HCT116 (cell line): ENCODE results near the gene PDE4D. TPM values are rescaled to one million over a fixed set of nuclear protein-coding genes. Genes with fewer than 3 reads are reported as not detected.

Experiments used
- ATAC-seq: fragments of 200-7000 bp; cut with Tn5 transposase; 2 replicates; pipeline ENCODE4 v1.9.1; 2020; ENCODE audit warnings: mild to moderate bottlenecking, moderate library complexity
- BruUV-seq: library from RNA; stranded (reverse); fragments of 400-500 nt; replicated peaks from 2 replicates; lab custom pipeline; 2021; lab: Mats Ljungman, UMichigan
- CTCF ChIA-PET: fragments of 300-600 bp; sonication (Branson Sonifier 250); formaldehyde crosslinking; loops from one replicate; lab custom pipeline; 2021; ENCODE audit warnings: antibody characterized with exemption; lab: Charles Lee
- POLR2A ChIA-PET: fragments of 300-600, 350-600 bp; sonication (Branson Sonifier 250); formaldehyde crosslinking; loops from one replicate; lab custom pipeline; 2021; ENCODE audit warnings: antibody characterized with exemption; lab: Charles Lee
- RAD21 ChIA-PET, 2 experiments: fragments of 300-600 bp; sonication (Branson Sonifier 250); formaldehyde crosslinking; loops; one replicate each; lab custom pipeline; 2023; ENCODE audit warnings: low total read pairs in 2 of 2; ENCODE audit not compliant: uncharacterized antibody in 2 of 2, unreplicated experiment in 2 of 2, low non-redundant PET in 1 of 2; lab: Charles Lee
- DNase-seq: peaks from one replicate; pipeline ENCODE4 v3.0.0-alpha.2; 2010; ENCODE audit warnings: low read depth, low spot score
- H2AFZ ChIP-seq: fragments of 200-600 bp; shearing (Covaris generic), sonication (generic); 2 replicates; pipeline ENCODE4 v1.6.1; 2017; ENCODE audit warnings: low read depth, mixed run types, mixed read lengths, antibody characterized with exemption, low read length; ENCODE audit not compliant: poor library complexity, severe bottlenecking
- H3K27ac ChIP-seq: 2 replicates; pipeline ENCODE4 v1.5.1; 2012; ENCODE audit warnings: low read depth, low read length
- H3K27me3 ChIP-seq: fragments of 200-600 bp; sonication (generic); 2 replicates; pipeline ENCODE4 v1.6.1; 2016; ENCODE audit warnings: mixed run types, low read length, mixed read lengths; ENCODE audit not compliant: insufficient read depth
- H3K36me3 ChIP-seq, 2 experiments: fragments of 200-500 bp in 1 of 2; fragments of 200-600 bp in 1 of 2; sonication (Bioruptor generic) in 1 of 2; sonication (generic) in 1 of 2; 2 replicates each; pipeline versions ENCODE4 v1.5.1 to v1.6.1; 2014 to 2016; ENCODE audit warnings: low read length in 2 of 2, inconsistent platforms in 1 of 2, mixed read lengths in 1 of 2, mixed run types in 1 of 2; ENCODE audit not compliant: insufficient read depth in 2 of 2, control insufficient read depth in 1 of 2
- H3K4me1 ChIP-seq, 2 experiments: fragments of 200-600 bp in 1 of 2; sonication (generic) in 1 of 2; 2 replicates each; pipeline versions ENCODE4 v1.5.1 to v1.6.1; 2012 to 2017; ENCODE audit warnings: low read length in 2 of 2, inconsistent platforms in 1 of 2, mild to moderate bottlenecking in 1 of 2, mixed read lengths in 1 of 2, mixed run types in 1 of 2, moderate library complexity in 1 of 2; ENCODE audit not compliant: insufficient read depth in 2 of 2, control insufficient read depth in 1 of 2
- H3K4me2 ChIP-seq: fragments of 200-600 bp; sonication (generic); 2 replicates; pipeline ENCODE4 v1.6.1; 2017; ENCODE audit warnings: mixed run types, low read length, mixed read lengths
- H3K4me3 ChIP-seq, 2 experiments: fragments of 200-600 bp in 1 of 2; sonication (generic) in 1 of 2; replicated peaks in 1 of 2; 2 replicates each; pipeline ENCODE4 v1.5.1; 2011 to 2016; ENCODE audit warnings: low read length in 2 of 2, control low read depth in 1 of 2, low read depth in 1 of 2, mild to moderate bottlenecking in 1 of 2, mixed read lengths in 1 of 2, mixed run types in 1 of 2
- H3K79me2 ChIP-seq: fragments of 200-600 bp; sonication (generic); 2 replicates; pipeline ENCODE4 v1.6.1; 2017; ENCODE audit warnings: mild to moderate bottlenecking, mixed run types, low read length, moderate library complexity, mixed read lengths; ENCODE audit not compliant: insufficient read depth
- H3K9ac ChIP-seq: fragments of 200-600 bp; sonication (generic); 2 replicates; pipeline ENCODE4 v1.6.1; 2016; ENCODE audit warnings: low read length, mixed read lengths
- H3K9me2 ChIP-seq: fragments of 200-600 bp; sonication (generic), shearing (Covaris generic); 2 replicates; pipeline ENCODE4 v1.6.1; 2017; ENCODE audit warnings: mixed run types, mild to moderate bottlenecking, moderate library complexity; ENCODE audit not compliant: insufficient read depth
- H3K9me3 ChIP-seq, 2 experiments: fragments of 200-500 bp in 1 of 2; fragments of 200-600 bp in 1 of 2; sonication (Bioruptor generic) in 1 of 2; sonication (generic) in 1 of 2; 2 replicates each; pipeline ENCODE4 v1.6.1; 2014 to 2017; ENCODE audit warnings: low read length in 2 of 2, mixed read lengths in 2 of 2, inconsistent platforms in 1 of 2, low read depth in 1 of 2, mild to moderate bottlenecking in 1 of 2, mixed run types in 1 of 2, moderate library complexity in 1 of 2; ENCODE audit not compliant: control insufficient read depth in 1 of 2, insufficient read depth in 1 of 2
- H4K20me1 ChIP-seq: fragments of 200-600 bp; sonication (generic), shearing (Covaris generic); 2 replicates; pipeline ENCODE4 v1.6.1; 2017; ENCODE audit warnings: mixed run types, mild to moderate bottlenecking, moderate library complexity; ENCODE audit not compliant: insufficient read depth
- CBX3 ChIP-seq: IDR thresholded peaks from 2 replicates; pipeline ENCODE4 v1.6.1; 2012; ENCODE audit warnings: low read depth
- CEBPB ChIP-seq: IDR thresholded peaks from 2 replicates; pipeline ENCODE4 v1.6.1; 2012; ENCODE audit warnings: low read depth
- ELF1 ChIP-seq: IDR thresholded peaks from 2 replicates; pipeline ENCODE4 v1.6.1; 2012; ENCODE audit warnings: low read depth, borderline replicate concordance
- EZH2 ChIP-seq: fragments of 200-600 bp; sonication (generic); IDR thresholded peaks from 2 replicates; pipeline ENCODE4 v1.6.1; 2017; ENCODE audit warnings: antibody characterized with exemption, mixed run types
- FOSL1 ChIP-seq: IDR thresholded peaks from 2 replicates; pipeline ENCODE4 v1.6.1; 2012; ENCODE audit warnings: low read depth
- POLR2A ChIP-seq: IDR thresholded peaks from 2 replicates; pipeline ENCODE4 v1.7.0; 2011; ENCODE audit warnings: borderline replicate concordance; ENCODE audit not compliant: insufficient read depth, insufficient read length; ENCODE audit errors: extremely low read depth
- SIN3A ChIP-seq: IDR thresholded peaks from 2 replicates; pipeline ENCODE4 v1.6.1; 2012; ENCODE audit warnings: low read depth
- SRF ChIP-seq: IDR thresholded peaks from 2 replicates; pipeline ENCODE4 v1.6.1; 2012; ENCODE audit warnings: low read depth
- YY1 ChIP-seq: IDR thresholded peaks from 2 replicates; pipeline ENCODE4 v1.6.1; 2011; ENCODE audit warnings: low read length, low read depth, moderate library complexity, mild to moderate bottlenecking; ENCODE audit not compliant: insufficient replicate concordance; ENCODE audit errors: extremely low read depth
- ZFX ChIP-seq: fragments of 450-650 bp; IDR thresholded peaks from 2 replicates; pipeline ENCODE4 v1.6.1; 2017
- ZNF274 ChIP-seq: fragments of 200-500 bp; sonication (Bioruptor generic); IDR thresholded peaks from 2 replicates; pipeline ENCODE4 v1.6.1; 2014; ENCODE audit warnings: mild to moderate bottlenecking, low read depth, low read length, inconsistent platforms
- intact Hi-C: fragments of 100-400 bp; cut with micrococcal nuclease; formaldehyde crosslinking; loops from 2 replicates; pipeline ENCODE4 v1.10.0; 2022
- total RNA-seq: library from RNA; stranded (reverse); gene quantifications from one replicate; pipeline ENCODE4 v1.2.1, GENCODE V29; 2021; ENCODE audit not compliant: unreplicated experiment
- TF ChIP-seq, protein P1 (sequence below): IDR thresholded peaks from 2 replicates; pipeline ENCODE4 v1.6.1; 2011; ENCODE audit warnings: mild to moderate bottlenecking, low read length, moderate library complexity; ENCODE audit not compliant: insufficient replicate concordance; ENCODE audit errors: extremely low read depth
- TF ChIP-seq, protein P2 (sequence below), 3 experiments: fragments of 200-600 bp in 1 of 3; sonication (generic) in 1 of 3; IDR thresholded peaks in 2 of 3; conservative IDR thresholded peaks in 1 of 3; 2 replicates each; pipeline ENCODE4 v1.5.1; 2012 to 2017; ENCODE audit warnings: low read depth in 2 of 3, low read length in 2 of 3, antibody characterized with exemption in 1 of 3, borderline replicate concordance in 1 of 3, control low read depth in 1 of 3, mild to moderate bottlenecking in 1 of 3, mixed read lengths in 1 of 3, mixed run types in 1 of 3, moderate library complexity in 1 of 3; ENCODE audit not compliant: insufficient read depth in 1 of 3
- TF ChIP-seq, protein P3 (sequence below): IDR thresholded peaks from 2 replicates; pipeline ENCODE4 v1.6.1; 2012
- TF ChIP-seq, protein P4 (sequence below): IDR thresholded peaks from 2 replicates; pipeline ENCODE4 v1.6.1; 2012; ENCODE audit warnings: low read depth
- TF ChIP-seq, protein P5 (sequence below): IDR thresholded peaks from 2 replicates; pipeline ENCODE4 v1.6.1; 2012

The PDE4D gene
- total RNA-seq, 1 experiment from 2014 or later = 1.1 TPM

DNA sequence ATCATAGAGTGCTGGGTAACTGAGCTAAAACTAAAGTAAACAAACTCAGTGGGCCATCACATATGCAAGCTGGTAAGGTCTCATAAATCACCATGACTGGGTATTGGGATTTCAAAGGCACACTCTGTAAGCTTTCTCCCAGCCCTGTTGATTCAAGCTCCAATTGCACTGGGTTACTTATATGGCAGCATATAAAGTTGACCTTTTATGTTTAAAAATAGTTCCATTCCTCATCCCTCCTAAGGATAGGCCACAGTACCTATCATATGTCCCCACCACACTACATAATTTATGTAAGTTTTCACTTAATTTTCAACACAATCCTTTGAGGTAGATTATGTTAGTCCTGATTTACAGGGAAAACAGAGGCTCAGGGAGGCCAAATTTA is 872.2 kb downstream of the PDE4D start (continued):
- TF ChIP-seq, protein P1, sequence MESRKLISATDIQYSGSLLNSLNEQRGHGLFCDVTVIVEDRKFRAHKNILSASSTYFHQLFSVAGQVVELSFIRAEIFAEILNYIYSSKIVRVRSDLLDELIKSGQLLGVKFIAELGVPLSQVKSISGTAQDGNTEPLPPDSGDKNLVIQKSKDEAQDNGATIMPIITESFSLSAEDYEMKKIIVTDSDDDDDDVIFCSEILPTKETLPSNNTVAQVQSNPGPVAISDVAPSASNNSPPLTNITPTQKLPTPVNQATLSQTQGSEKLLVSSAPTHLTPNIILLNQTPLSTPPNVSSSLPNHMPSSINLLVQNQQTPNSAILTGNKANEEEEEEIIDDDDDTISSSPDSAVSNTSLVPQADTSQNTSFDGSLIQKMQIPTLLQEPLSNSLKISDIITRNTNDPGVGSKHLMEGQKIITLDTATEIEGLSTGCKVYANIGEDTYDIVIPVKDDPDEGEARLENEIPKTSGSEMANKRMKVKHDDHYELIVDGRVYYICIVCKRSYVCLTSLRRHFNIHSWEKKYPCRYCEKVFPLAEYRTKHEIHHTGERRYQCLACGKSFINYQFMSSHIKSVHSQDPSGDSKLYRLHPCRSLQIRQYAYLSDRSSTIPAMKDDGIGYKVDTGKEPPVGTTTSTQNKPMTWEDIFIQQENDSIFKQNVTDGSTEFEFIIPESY = no peak
- TF ChIP-seq YY1 = no peak
- TF ChIP-seq, protein P2, sequence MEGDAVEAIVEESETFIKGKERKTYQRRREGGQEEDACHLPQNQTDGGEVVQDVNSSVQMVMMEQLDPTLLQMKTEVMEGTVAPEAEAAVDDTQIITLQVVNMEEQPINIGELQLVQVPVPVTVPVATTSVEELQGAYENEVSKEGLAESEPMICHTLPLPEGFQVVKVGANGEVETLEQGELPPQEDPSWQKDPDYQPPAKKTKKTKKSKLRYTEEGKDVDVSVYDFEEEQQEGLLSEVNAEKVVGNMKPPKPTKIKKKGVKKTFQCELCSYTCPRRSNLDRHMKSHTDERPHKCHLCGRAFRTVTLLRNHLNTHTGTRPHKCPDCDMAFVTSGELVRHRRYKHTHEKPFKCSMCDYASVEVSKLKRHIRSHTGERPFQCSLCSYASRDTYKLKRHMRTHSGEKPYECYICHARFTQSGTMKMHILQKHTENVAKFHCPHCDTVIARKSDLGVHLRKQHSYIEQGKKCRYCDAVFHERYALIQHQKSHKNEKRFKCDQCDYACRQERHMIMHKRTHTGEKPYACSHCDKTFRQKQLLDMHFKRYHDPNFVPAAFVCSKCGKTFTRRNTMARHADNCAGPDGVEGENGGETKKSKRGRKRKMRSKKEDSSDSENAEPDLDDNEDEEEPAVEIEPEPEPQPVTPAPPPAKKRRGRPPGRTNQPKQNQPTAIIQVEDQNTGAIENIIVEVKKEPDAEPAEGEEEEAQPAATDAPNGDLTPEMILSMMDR (IDR thresholded peaks at IDR 0.05 in 2 of 3, conservative IDR thresholded peaks at IDR 0.05 in 1 of 3; ENCODE audit: borderline replicate concordance in 1 of 3, insufficient read depth in 1 of 3, low read depth in 2 of 3, low read length in 2 of 3) = no peak
- TF ChIP-seq, protein P3, sequence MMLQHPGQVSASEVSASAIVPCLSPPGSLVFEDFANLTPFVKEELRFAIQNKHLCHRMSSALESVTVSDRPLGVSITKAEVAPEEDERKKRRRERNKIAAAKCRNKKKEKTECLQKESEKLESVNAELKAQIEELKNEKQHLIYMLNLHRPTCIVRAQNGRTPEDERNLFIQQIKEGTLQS = no peak

DNA sequence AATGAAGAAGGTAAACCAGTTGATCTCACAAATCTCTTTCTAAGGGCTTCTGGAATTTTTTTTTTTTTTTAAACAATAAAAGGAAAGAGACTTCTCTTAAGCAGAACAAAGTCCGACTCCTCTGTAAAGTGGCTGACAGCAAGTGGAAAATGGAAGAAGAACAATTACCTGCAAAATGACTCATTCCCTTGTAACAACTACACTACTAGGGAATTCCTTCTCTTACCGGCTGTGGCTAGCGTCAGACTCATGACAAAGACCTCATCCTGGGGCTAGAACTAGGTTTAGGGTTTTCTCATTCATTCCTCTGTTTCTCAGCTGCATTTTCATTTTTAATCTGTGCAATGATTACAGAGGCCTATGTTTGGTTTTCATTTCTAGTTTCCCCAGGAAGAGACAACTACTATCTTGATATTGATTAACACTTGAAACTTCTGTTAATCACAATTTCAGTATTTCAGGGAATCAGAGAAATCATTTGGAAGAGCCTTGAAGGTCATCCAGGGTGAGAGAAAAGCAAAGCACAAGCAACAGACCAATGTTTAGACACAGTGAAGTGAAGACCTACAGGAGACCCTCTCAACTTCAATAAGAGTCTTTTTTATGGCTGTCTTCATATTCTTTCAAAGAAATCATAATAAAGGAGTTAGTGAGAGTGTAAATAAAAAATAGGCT is 872.8 kb downstream of the PDE4D start:
- Histone ChIP-seq H2AFZ (no peak overlapping the region), H3K27me3 (peaks cover 15% of the 10 kb centered on the region; the same call in 1 of the 2 replicates), H3K9ac (no peak overlapping the region)
- DNase-seq (no peak), ATAC-seq (no peak)
- intact Hi-C loops = no loop called here
- TF ChIP-seq POLR2A = no peak
- no peak for TF ChIP-seq ZFX
- TF ChIP-seq SRF = no peak
- no peak for TF ChIP-seq ZNF274
- no peak for TF ChIP-seq FOSL1
- TF ChIP-seq, protein P3 = no peak
- TF ChIP-seq CEBPB = no peak
- TF ChIP-seq EZH2 = no peak
- TF ChIP-seq, protein P4, sequence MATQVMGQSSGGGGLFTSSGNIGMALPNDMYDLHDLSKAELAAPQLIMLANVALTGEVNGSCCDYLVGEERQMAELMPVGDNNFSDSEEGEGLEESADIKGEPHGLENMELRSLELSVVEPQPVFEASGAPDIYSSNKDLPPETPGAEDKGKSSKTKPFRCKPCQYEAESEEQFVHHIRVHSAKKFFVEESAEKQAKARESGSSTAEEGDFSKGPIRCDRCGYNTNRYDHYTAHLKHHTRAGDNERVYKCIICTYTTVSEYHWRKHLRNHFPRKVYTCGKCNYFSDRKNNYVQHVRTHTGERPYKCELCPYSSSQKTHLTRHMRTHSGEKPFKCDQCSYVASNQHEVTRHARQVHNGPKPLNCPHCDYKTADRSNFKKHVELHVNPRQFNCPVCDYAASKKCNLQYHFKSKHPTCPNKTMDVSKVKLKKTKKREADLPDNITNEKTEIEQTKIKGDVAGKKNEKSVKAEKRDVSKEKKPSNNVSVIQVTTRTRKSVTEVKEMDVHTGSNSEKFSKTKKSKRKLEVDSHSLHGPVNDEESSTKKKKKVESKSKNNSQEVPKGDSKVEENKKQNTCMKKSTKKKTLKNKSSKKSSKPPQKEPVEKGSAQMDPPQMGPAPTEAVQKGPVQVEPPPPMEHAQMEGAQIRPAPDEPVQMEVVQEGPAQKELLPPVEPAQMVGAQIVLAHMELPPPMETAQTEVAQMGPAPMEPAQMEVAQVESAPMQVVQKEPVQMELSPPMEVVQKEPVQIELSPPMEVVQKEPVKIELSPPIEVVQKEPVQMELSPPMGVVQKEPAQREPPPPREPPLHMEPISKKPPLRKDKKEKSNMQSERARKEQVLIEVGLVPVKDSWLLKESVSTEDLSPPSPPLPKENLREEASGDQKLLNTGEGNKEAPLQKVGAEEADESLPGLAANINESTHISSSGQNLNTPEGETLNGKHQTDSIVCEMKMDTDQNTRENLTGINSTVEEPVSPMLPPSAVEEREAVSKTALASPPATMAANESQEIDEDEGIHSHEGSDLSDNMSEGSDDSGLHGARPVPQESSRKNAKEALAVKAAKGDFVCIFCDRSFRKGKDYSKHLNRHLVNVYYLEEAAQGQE = no peak
- no peak for TF ChIP-seq SIN3A
- no peak for TF ChIP-seq ELF1
- no peak for TF ChIP-seq CBX3
- TF ChIP-seq, protein P5, sequence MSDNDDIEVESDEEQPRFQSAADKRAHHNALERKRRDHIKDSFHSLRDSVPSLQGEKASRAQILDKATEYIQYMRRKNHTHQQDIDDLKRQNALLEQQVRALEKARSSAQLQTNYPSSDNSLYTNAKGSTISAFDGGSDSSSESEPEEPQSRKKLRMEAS = no peak
- TF ChIP-seq, all 23 proteins: peak for 0
- no peaks in the 10 kb centered on the region for H3K36me3 ChIP-seq
- no peak overlapping the region for H3K4me2 ChIP-seq
- CTCF ChIA-PET = no interaction called here
- H3K79me2 ChIP-seq = no peaks in the 10 kb centered on the region
- no peaks in the 10 kb centered on the region for H4K20me1 ChIP-seq
- no peak overlapping the region for H3K27ac ChIP-seq
- RAD21 ChIA-PET = no interaction called here
- H3K4me1 ChIP-seq = no peaks in the 10 kb centered on the region
- POLR2A ChIA-PET = no interaction called here
- H3K9me3 ChIP-seq = no peaks in the 10 kb centered on the region
- no peaks in the 10 kb centered on the region for H3K9me2 ChIP-seq
- H3K4me3 ChIP-seq = no peak overlapping the region
- no TSS peak for BruUV-seq
